Mucosa of descending colon (tissue), 3 donors: ENCODE results near the gene ADIPOR1. TPM values are rescaled to one million over a fixed set of nuclear protein-coding genes. Genes with fewer than 3 reads are reported as not detected.

Experiments
- ATAC-seq: fragments of 200-7000 bp; cut with Tn5 transposase; one replicate; pipeline ENCODE4 v1.9.1; 2020; ENCODE audit warnings: mild to moderate bottlenecking, moderate library complexity
- DNase-seq, 3 donors: peaks; one replicate each; pipeline ENCODE4 v3.0.0-alpha.2; 2020
- H3K36me3 ChIP-seq: fragments of 200-600 bp; one replicate; pipeline ENCODE4 v1.8.0; 2021; ENCODE audit warnings: low read depth, mild to moderate bottlenecking
- H3K4me1 ChIP-seq: fragments of 200-600 bp; one replicate; pipeline ENCODE4 v1.8.0; 2021; ENCODE audit warnings: low read depth, mild to moderate bottlenecking
- H3K4me3 ChIP-seq: fragments of 200-600 bp; one replicate; pipeline ENCODE4 v1.8.0; 2021; ENCODE audit warnings: mild to moderate bottlenecking
- H3K9me3 ChIP-seq: fragments of 200-600 bp; one replicate; pipeline ENCODE4 v1.8.0; 2021; ENCODE audit warnings: mild to moderate bottlenecking
- CTCF ChIP-seq: fragments of 200-600 bp; IDR thresholded peaks from one replicate; pipeline ENCODE4 v1.8.0; 2022; ENCODE audit warnings: antibody characterized with exemption, mild to moderate bottlenecking
- intact Hi-C, 2 donors: fragments of 100-400 bp; cut with DNase I in 1 of 2; cut with micrococcal nuclease in 1 of 2; formaldehyde crosslinking; loops; one replicate each; pipeline versions ENCODE4 v1.11.0 to v1.11.1; 2022; cut with DNase I, micrococcal nuclease
- total RNA-seq, 3 donors: library from RNA; stranded (reverse); fragmentation: NEBNext Ultra II Directional in 2 of 3; extraction: Animal tissue kit (Norgen Biotek cat#: 25700) in 2 of 3; gene quantifications; one replicate each; pipeline versions ENCODE4 v1.2.1 to v1.2.4, GENCODE V29; 2021 to 2023
- donor health status: DM: no; HTN: no; CAD: no; lungs with moderate emphysema.
- donor health status: DM: no; HTN: no; CAD: no.
- donor health status: DM: no; HTN: yes; CAD: no.

The ADIPOR1 gene
- total RNA-seq, 3 donors from 2014 or later: 61.6 to 78.4 (median 65.8) TPM

- no peak for ATAC-seq
- no peak overlapping the region for H3K4me3 ChIP-seq
- intact Hi-C loops: no loop called here
These were observed 42.3 kb upstream of the ADIPOR1 start for GRCh38 chr1:203000217-203000944.

GRCh38 chr1:202998836-202999750, 41.0 kb upstream of the ADIPOR1 start:
- intact Hi-C loops: no loop called here
- peak; percentile 44 for TF ChIP-seq CTCF
- H3K36me3 ChIP-seq: no peaks in the 10 kb centered on the region
- no peak overlapping the region for H3K4me3 ChIP-seq
- no peaks in the 10 kb centered on the region for H3K9me3 ChIP-seq
- DNase-seq: peak in 1 of 3 donors; percentile 90
- peak; percentile 62 for ATAC-seq
- no peaks in the 10 kb centered on the region for H3K4me1 ChIP-seq

More at GRCh38 chr1:203000217-203000944, 42.3 kb upstream of the ADIPOR1 start:
- Histone ChIP-seq H3K36me3 (no peaks in the 10 kb centered on the region), H3K4me1 (no peaks in the 10 kb centered on the region), H3K9me3 (no peaks in the 10 kb centered on the region)
- no peak for TF ChIP-seq CTCF
- DNase-seq: no peak

GRCh38 chr1:202994756-202995155, 36.6 kb upstream of the ADIPOR1 start:
- H3K4me3 ChIP-seq: no peak overlapping the region
- ATAC-seq (no peak), DNase-seq (no peak)
- no peaks in the 10 kb centered on the region for H3K4me1 ChIP-seq
- no peak for TF ChIP-seq CTCF
- no peaks in the 10 kb centered on the region for H3K9me3 ChIP-seq
- intact Hi-C loops: no loop called here
- no peaks in the 10 kb centered on the region for H3K36me3 ChIP-seq

- no peaks in the 10 kb centered on the region for H3K4me1 ChIP-seq
- H3K9me3 ChIP-seq: no peaks in the 10 kb centered on the region
- no peaks in the 10 kb centered on the region for H3K36me3 ChIP-seq
- intact Hi-C loops: no loop called here
- no peak overlapping the region for H3K4me3 ChIP-seq
- DNase-seq (no peak), ATAC-seq (no peak)
- no peak for TF ChIP-seq CTCF
These were observed 33.0 kb upstream of the ADIPOR1 start for GRCh38 chr1:202991112-202991511.

GRCh38 chr1:202989879-202990278, 31.8 kb upstream of the ADIPOR1 start:
- TF ChIP-seq CTCF: no peak
- H3K36me3 ChIP-seq: no peaks in the 10 kb centered on the region
- no peak overlapping the region for H3K4me3 ChIP-seq
- ATAC-seq (no peak), DNase-seq (no peak)
- H3K4me1 ChIP-seq: no peaks in the 10 kb centered on the region
- H3K9me3 ChIP-seq: no peaks in the 10 kb centered on the region
- intact Hi-C loops: no loop called here
